Left renal cortex interstitium (tissue), 4 donors: ENCODE measurements around the gene TFPT. TPM values are rescaled to one million over a fixed set of nuclear protein-coding genes. Genes with fewer than 3 reads are reported as not detected.
"Not testable (repeated sequence)": the region's sequence is repeated elsewhere in the genome, so short reads cannot be mapped to it uniquely, and the experiment has no call there.

Experiments
- DNase-seq, 4 donors: peaks; one replicate each; pipeline ENCODE4 v3.0.0-alpha.2; 2013; ENCODE audit warnings: low read depth in 4 of 4, low spot score in 2 of 4, missing footprints in 1 of 4
- polyA plus RNA-seq, 4 donors: library from polyadenylated mRNA; unstranded; fragments of 120-200 nt; gene quantifications; one replicate each; pipeline ENCODE4 v1.2.1, GENCODE V29; 2013; ENCODE audit not compliant: insufficient read length in 4 of 4

Gene TFPT
- polyA plus RNA-seq, 4 donors, result 13.1 to 23.6 (median 20.1) TPM

- DNase-seq, result no peak
Measured at GRCh38 chr19:54125713-54126112, 10.3 kb upstream of the TFPT start.

- no peak for DNase-seq
Measured at GRCh38 chr19:54124393-54124792, 8.9 kb upstream of the TFPT start.

- DNase-seq, result no peak
Measured at GRCh38 chr19:54123682-54124081, 8.2 kb upstream of the TFPT start.

GRCh38 chr19:54121259-54121658 lies 5.8 kb upstream of the TFPT start:
- DNase-seq, result no peak

- no peak for DNase-seq
Measured at GRCh38 chr19:54114340-54115108, 933 bp downstream of the TFPT start.

- no peak for DNase-seq
Measured at GRCh38 chr19:54109651-54110050, 5.8 kb downstream of the TFPT start.

GRCh38 chr19:54108496-54108895 lies 7.0 kb downstream of the TFPT start:
- DNase-seq, result no peak

GRCh38 chr19:54107876-54108490 lies 7.5 kb downstream of the TFPT start:
- no peak for DNase-seq

GRCh38 chr19:54106716-54107115 lies 8.7 kb downstream of the TFPT start:
- DNase-seq, result no peak

- no peak for DNase-seq
Measured at GRCh38 chr19:54105796-54106195, 9.7 kb downstream of the TFPT start.

- no peak for DNase-seq
Measured at GRCh38 chr19:54104998-54105715, 10.3 kb downstream of the TFPT start.

GRCh38 chr19:54102421-54103169 lies 12.9 kb downstream of the TFPT start, which contains the start of gene NDUFA3:
NDUFA3 (plus strand) TSS chr19:54102855; CDS start chr19:54102879, 24 bp downstream.
- DNase-seq, result peak; percentile 87 to 98 (median 95)

- DNase-seq, result no peak
Measured at GRCh38 chr19:54100561-54100960, 14.9 kb downstream of the TFPT start, which contains the start of gene OSCAR. OSCAR (minus strand) TSS chr19:54100803; CDS start chr19:54100792, 11 bp downstream.

- DNase-seq, result not testable (repeated sequence)
Measured at GRCh38 chr19:54099903-54100255, 15.6 kb downstream of the TFPT start.

GRCh38 chr19:54099190-54099902 lies 16.1 kb downstream of the TFPT start:
- DNase-seq, result no peak

GRCh38 chr19:54096617-54097106 lies 18.8 kb downstream of the TFPT start:
- no peak for DNase-seq

GRCh38 chr19:54095859-54096616 lies 19.4 kb downstream of the TFPT start:
- DNase-seq, result not testable (repeated sequence)

- no peak for DNase-seq
Measured at GRCh38 chr19:54095136-54095858, 20.2 kb downstream of the TFPT start.
